Endothelial cell of umbilical vein (primary cell): Measurements from ENCODE around the gene PDLIM3. TPM values are rescaled to one million over a fixed set of nuclear protein-coding genes. Genes with fewer than 3 reads are reported as not detected.

ENCODE experiments used
- BruUV-seq: library from RNA; stranded (reverse); fragments of 400-500 nt; replicated peaks from 2 replicates; lab custom pipeline; 2021; lab: Mats Ljungman, UMichigan
- CTCF ChIA-PET: fragments of 300-600, 350-600 bp; sonication (Branson Sonifier 250); formaldehyde crosslinking; loops from one replicate; lab custom pipeline; 2021; ENCODE audit warnings: antibody characterized with exemption, inconsistent platforms; lab: Charles Lee
- POLR2A ChIA-PET: fragments of 300-600, 350-600 bp; sonication (Branson Sonifier 250); formaldehyde crosslinking; loops from one replicate; lab custom pipeline; 2021; ENCODE audit warnings: antibody characterized with exemption, inconsistent platforms; lab: Charles Lee
- DNase-seq: peaks from one replicate; pipeline ENCODE4 v3.0.0-alpha.2; 2011; ENCODE audit warnings: low read depth, low spot score
- FAIRE-seq: peaks from 2 replicates; lab custom pipeline; 2011; peaks lifted over from hg19 to GRCh38; lab: Jason Lieb, UNC
- H2AFZ ChIP-seq: 2 replicates; pipeline ENCODE4 v1.6.0; 2012; ENCODE audit warnings: low read depth, low read length, control low read depth, inconsistent platforms
- H3K27ac ChIP-seq: 2 replicates; pipeline ENCODE4 v1.5.1; 2011; ENCODE audit warnings: low read depth, mild to moderate bottlenecking, control low read depth, low read length, moderate library complexity; ENCODE audit not compliant: insufficient read depth
- H3K27me3 ChIP-seq, 2 experiments: 2 replicates each; pipeline versions ENCODE4 v1.6.0 to v1.6.1; 2011; ENCODE audit warnings: low read length in 2 of 2, mixed read lengths in 1 of 2; ENCODE audit not compliant: control insufficient read depth in 2 of 2, insufficient read depth in 2 of 2
- H3K36me3 ChIP-seq, 2 experiments: 2 replicates in 1 of 2; 3 replicates in 1 of 2; pipeline ENCODE4 v1.5.1; 2011; ENCODE audit warnings: low read length in 2 of 2, mild to moderate bottlenecking in 1 of 2, moderate library complexity in 1 of 2; ENCODE audit not compliant: control insufficient read depth in 2 of 2, insufficient read depth in 2 of 2; ENCODE audit errors: extremely low read depth in 1 of 2
- H3K4me1 ChIP-seq: 3 replicates; pipeline ENCODE4 v1.5.1; 2011; ENCODE audit warnings: mild to moderate bottlenecking, low read length; ENCODE audit not compliant: control insufficient read depth, insufficient read depth; ENCODE audit errors: extremely low read depth
- H3K4me2 ChIP-seq: 2 replicates; pipeline ENCODE4 v1.6.1; 2011; ENCODE audit warnings: low read length, control low read depth, mixed read lengths; ENCODE audit not compliant: insufficient read depth
- H3K4me3 ChIP-seq, 3 experiments: fragments of 200-600 bp in 1 of 3; sonication (generic), shearing (Covaris generic) in 1 of 3; replicated peaks in 1 of 3; 2 replicates each; pipeline ENCODE4 v1.5.1; 2011 to 2016; ENCODE audit warnings: control low read depth in 3 of 3, low read length in 3 of 3, mild to moderate bottlenecking in 2 of 3, inconsistent platforms in 1 of 3, low read depth in 1 of 3, moderate library complexity in 1 of 3; ENCODE audit not compliant: insufficient read depth in 1 of 3
- H3K79me2 ChIP-seq: 2 replicates; pipeline ENCODE4 v1.6.0; 2012; ENCODE audit warnings: low read length, inconsistent platforms; ENCODE audit not compliant: control insufficient read depth, insufficient read depth
- H3K9ac ChIP-seq: replicated peaks from 2 replicates; pipeline ENCODE3; 2011; ENCODE audit warnings: low read length, control low read depth; ENCODE audit not compliant: insufficient read depth; ENCODE audit errors: extremely low read depth
- H3K9me1 ChIP-seq: replicated peaks from 3 replicates; pipeline ENCODE4 v1.6.0; 2011; ENCODE audit warnings: mild to moderate bottlenecking, low read length; ENCODE audit not compliant: control insufficient read depth, insufficient read depth; ENCODE audit errors: extremely low read depth
- H3K9me3 ChIP-seq: replicated peaks from 2 replicates; pipeline ENCODE4 v1.5.1; 2012; ENCODE audit warnings: low read length, inconsistent platforms; ENCODE audit not compliant: control insufficient read depth, insufficient read depth
- H4K20me1 ChIP-seq: replicated peaks from 2 replicates; pipeline ENCODE3; 2011; ENCODE audit warnings: mild to moderate bottlenecking, low read length; ENCODE audit not compliant: control insufficient read depth, insufficient read depth; ENCODE audit errors: extremely low read depth
- EZH2 ChIP-seq: IDR thresholded peaks from 2 replicates; pipeline ENCODE4 v1.6.1; 2012; ENCODE audit warnings: borderline replicate concordance, low read depth, mild to moderate bottlenecking, moderate library complexity, low read length, inconsistent platforms; ENCODE audit not compliant: severe bottlenecking
- FOS ChIP-seq: IDR thresholded peaks from 2 replicates; pipeline ENCODE4 v1.6.1; 2011; ENCODE audit warnings: mild to moderate bottlenecking, low read length, moderate library complexity, borderline replicate concordance; ENCODE audit not compliant: insufficient read depth
- GATA2 ChIP-seq: IDR thresholded peaks from 2 replicates; pipeline ENCODE4 v1.7.0; 2011; ENCODE audit warnings: low read depth, mild to moderate bottlenecking, moderate library complexity, mixed read lengths, low read length; ENCODE audit not compliant: insufficient read length, insufficient read depth
- JUN ChIP-seq: IDR thresholded peaks from 2 replicates; pipeline ENCODE4 v1.6.1; 2011; ENCODE audit warnings: borderline replicate concordance, low read depth; ENCODE audit not compliant: insufficient read length, insufficient read depth
- MYC ChIP-seq: IDR thresholded peaks from one replicate; pipeline ENCODE4 v1.6.1; 2011; ENCODE audit warnings: mild to moderate bottlenecking, low read depth, low read length
- POLR2A ChIP-seq: IDR thresholded peaks from 2 replicates; pipeline ENCODE4 v1.6.1; 2012; ENCODE audit warnings: low read depth, mild to moderate bottlenecking, control low read depth, low read length
- POLR2AphosphoS5 ChIP-seq: IDR thresholded peaks from 2 replicates; pipeline ENCODE4 v1.6.1; 2012; ENCODE audit warnings: low read depth, mild to moderate bottlenecking, control low read depth, low read length, moderate library complexity; ENCODE audit not compliant: insufficient read depth
- dilution Hi-C: fragments of 300-500 bp; cut with MboI; formaldehyde crosslinking; loops from one replicate; pipeline ENCODE4 v1.15.0; 2019; ENCODE audit warnings: low sequenced_read_pairs; ENCODE audit not compliant: extremely low pct_ligation_motif_present
- intact Hi-C: fragments of 100-400 bp; cut with micrococcal nuclease; formaldehyde crosslinking; loops from one replicate; pipeline ENCODE4 v1.10.0; 2022
- polyA plus RNA-seq, 4 experiments: library from polyadenylated mRNA; depleted of rRNA in 3 of 4; stranded (reverse) in 3 of 4; unstranded in 1 of 4; fragments of >200 nt; gene quantifications; 2 replicates each; pipeline versions ENCODE4 v1.2.1 to v1.2.3, GENCODE V29; 2011 to 2012; ENCODE audit warnings: missing spikeins in 1 of 4
- total RNA-seq: library from RNA; stranded (reverse); gene quantifications from 2 replicates; pipeline ENCODE4 v1.2.3, GENCODE V29; 2021
- TF ChIP-seq, protein P1 (sequence below): IDR thresholded peaks from 2 replicates; pipeline ENCODE4 v1.6.1; 2011; ENCODE audit not compliant: insufficient read depth, insufficient read length
- TF ChIP-seq, protein P2 (sequence below), 2 donors: IDR thresholded peaks; 1 replicate in 1 of 2; 2 replicates in 1 of 2; pipeline ENCODE4 v1.5.1; 2011; ENCODE audit warnings: low read length in 2 of 2, mild to moderate bottlenecking in 2 of 2, moderate library complexity in 2 of 2, control low read depth in 1 of 2, inconsistent platforms in 1 of 2, low read depth in 1 of 2; ENCODE audit not compliant: insufficient read depth in 1 of 2; ENCODE audit errors: extremely low read depth in 1 of 2

PDLIM3 gene
- total and polyA plus RNA-seq, 2 donors (not counting 3 experiments of a cell fraction or from before 2014, with no cell fraction given) = 9.7 to 17.6 TPM

DNA sequence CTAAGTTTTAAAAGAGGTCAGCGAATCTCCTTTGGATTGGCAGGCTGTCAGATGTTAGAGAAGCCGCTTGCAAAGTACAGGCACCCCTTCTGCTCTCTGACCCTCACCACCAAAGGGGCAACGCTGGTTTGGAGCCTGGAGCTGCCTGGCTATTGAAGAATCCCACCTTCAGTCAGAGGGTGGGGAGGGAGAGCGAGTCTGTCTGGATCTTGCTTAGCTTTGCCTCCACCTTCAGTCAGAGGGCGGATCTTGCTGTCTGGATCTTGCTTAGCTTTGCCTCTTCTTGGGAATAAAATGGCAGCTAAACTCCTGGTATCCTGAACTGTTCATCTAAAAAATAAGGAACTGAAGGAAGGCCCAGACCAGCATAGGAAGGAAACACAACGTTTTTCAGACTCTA, 71.1 kb downstream of the PDLIM3 start:
- peaks cover 8 to 10% of the 10 kb centered on the region in 2 experiments for H3K27me3 ChIP-seq
- H3K4me3 ChIP-seq = no peak overlapping the region
- H3K4me1 ChIP-seq = peaks cover 13% of the 10 kb centered on the region
- DNase-seq = no peak
- H3K9ac ChIP-seq = no peak overlapping the region
- no peaks in the 10 kb centered on the region for H4K20me1 ChIP-seq
- no peak for FAIRE-seq
- CTCF ChIA-PET = interaction anchor here (1.2 to 1.5 kb wide), 2 partner anchors 35 to 280 kb away, joined by 3 to 4 read pairs; no protein-coding TSS in a partner anchor
- H3K9me3 ChIP-seq = no peaks in the 10 kb centered on the region
- dilution Hi-C loops (no loop called here), intact Hi-C loops (no loop called here)
- H3K27ac ChIP-seq = no peak overlapping the region
- H3K9me1 ChIP-seq = no peaks in the 10 kb centered on the region
- H3K79me2 ChIP-seq = no peaks in the 10 kb centered on the region
- H2AFZ ChIP-seq = peak overlapping the region; percentile 39
- H3K4me2 ChIP-seq = no peak overlapping the region
- BruUV-seq = no TSS peak
- TF ChIP-seq FOS = no peak
- TF ChIP-seq, protein P1, sequence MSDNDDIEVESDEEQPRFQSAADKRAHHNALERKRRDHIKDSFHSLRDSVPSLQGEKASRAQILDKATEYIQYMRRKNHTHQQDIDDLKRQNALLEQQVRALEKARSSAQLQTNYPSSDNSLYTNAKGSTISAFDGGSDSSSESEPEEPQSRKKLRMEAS = no peak
- no peak for TF ChIP-seq EZH2
- TF ChIP-seq POLR2AphosphoS5 = no peak
- TF ChIP-seq, protein P2, sequence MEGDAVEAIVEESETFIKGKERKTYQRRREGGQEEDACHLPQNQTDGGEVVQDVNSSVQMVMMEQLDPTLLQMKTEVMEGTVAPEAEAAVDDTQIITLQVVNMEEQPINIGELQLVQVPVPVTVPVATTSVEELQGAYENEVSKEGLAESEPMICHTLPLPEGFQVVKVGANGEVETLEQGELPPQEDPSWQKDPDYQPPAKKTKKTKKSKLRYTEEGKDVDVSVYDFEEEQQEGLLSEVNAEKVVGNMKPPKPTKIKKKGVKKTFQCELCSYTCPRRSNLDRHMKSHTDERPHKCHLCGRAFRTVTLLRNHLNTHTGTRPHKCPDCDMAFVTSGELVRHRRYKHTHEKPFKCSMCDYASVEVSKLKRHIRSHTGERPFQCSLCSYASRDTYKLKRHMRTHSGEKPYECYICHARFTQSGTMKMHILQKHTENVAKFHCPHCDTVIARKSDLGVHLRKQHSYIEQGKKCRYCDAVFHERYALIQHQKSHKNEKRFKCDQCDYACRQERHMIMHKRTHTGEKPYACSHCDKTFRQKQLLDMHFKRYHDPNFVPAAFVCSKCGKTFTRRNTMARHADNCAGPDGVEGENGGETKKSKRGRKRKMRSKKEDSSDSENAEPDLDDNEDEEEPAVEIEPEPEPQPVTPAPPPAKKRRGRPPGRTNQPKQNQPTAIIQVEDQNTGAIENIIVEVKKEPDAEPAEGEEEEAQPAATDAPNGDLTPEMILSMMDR (IDR thresholded peaks at IDR 0.05; ENCODE audit: extremely low read depth in 1 of 2, insufficient read depth in 1 of 2, low read depth in 1 of 2, low read length in 2 of 2) = no peak
- no peak for TF ChIP-seq POLR2A
- no peak for TF ChIP-seq GATA2
- TF ChIP-seq MYC = no peak
- no peak for TF ChIP-seq JUN
- no peaks in the 10 kb centered on the region for H3K36me3 ChIP-seq
- POLR2A ChIA-PET = no interaction called here
